SIG-M5 treated with dmso at 0.1 percent for 504 hours (cell line): Measurements from ENCODE around the gene RANBP3L.
"Not testable (repeated sequence)": the region's sequence is repeated elsewhere in the genome, so short reads cannot be mapped to it uniquely, and the experiment has no call there.

Source experiments
- DNase-seq: peaks from one replicate; lab custom pipeline; 2025; ENCODE audit not compliant: unreplicated experiment; lab: John Stamatoyannopoulos, UW

Gene RANBP3L

DNA sequence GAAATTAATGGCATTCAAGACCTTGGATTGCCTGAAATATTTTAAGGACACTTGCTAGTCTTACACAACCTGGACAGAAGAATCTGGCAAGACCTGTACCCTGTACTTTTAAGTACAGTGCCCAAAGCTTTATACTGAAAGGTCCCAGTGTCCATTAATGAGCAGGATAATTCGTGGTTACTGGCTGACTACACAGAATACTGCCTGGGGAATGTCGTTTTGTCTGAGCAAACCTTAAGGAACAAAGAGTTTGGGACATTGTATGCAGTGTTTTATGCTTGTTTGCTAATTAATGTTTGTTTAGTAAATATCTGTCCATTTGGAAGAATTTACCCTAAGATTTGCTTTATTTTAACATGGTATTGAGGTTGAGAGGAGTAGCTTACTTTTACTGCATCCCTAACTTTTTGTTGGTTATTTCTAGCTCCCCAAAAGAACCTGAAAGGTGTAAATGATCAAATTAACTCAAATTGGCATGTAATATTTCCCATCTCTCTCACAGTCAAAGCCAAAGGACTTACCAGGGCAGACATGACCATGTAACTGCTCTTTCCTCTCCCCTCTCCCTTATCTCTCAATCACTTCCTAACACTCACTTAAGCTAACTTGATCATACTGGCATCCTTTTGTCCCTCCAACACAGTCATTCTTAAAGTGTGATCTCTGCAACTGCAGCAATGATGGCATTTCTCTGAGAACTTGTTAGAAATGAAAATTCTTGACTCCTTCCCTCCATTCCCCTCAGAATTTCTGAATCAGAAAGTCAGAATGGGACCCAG, 15.7 kb downstream of the RANBP3L start:
- no peak for DNase-seq

GRCh38 chr5:36283775-36284174, 17.9 kb downstream of the RANBP3L start:
- DNase-seq, result not testable (repeated sequence)

GRCh38 chr5:36281626-36282025, 20.1 kb downstream of the RANBP3L start:
- DNase-seq, result no peak

- DNase-seq, result no peak
Measured at GRCh38 chr5:36279054-36279698, 22.5 kb downstream of the RANBP3L start.

- peak; percentile 23 for DNase-seq
Measured at GRCh38 chr5:36277521-36278176, 24.1 kb downstream of the RANBP3L start.

DNA sequence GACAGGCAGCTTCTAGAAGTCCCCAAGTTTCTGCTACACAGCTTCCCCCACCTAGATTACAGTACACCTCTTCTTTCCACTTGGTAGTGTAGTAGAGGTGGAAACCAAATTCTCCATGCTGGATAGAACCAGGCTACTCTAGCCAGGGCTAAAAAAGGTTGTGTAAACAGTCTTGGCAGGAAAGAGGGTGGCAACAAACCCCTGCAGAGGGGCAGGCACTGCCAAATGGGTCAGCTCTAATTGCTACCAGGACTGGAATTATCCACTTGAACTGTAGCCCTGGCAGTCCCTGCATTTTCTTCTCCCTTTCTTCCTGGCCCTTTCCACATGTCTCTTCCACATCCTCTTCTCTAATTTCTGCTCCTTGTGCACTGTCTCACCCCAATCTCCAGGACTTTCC, 24.8 kb downstream of the RANBP3L start:
- DNase-seq, result no peak

GRCh38 chr5:36273809-36274526, 27.7 kb downstream of the RANBP3L start:
- peak; percentile 26 for DNase-seq

DNA sequence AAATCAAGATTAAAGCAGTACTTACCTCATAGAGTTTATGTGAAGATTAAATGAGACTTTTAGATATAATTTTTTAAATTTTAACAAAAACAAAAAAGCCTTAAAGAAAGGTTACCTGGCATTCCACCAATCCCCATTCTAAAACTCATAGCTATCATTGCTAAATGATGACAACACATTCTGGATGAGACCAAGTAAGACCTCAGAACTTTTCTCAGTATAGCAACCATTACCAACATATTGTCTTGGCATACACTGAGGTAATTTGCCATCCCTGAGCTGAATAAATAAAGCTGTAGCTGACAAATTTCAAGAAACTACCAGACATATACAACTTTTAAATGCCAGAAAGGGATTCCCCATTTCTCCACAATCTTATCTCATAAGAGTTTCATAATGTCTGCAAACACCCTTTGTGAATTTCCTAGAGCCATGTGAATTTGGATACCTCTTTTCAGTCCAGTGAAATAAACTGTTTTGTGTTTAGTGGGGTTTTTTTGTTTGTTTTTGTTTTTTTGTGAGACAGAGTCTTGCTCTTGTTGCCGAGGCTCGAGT, 29.5 kb downstream of the RANBP3L start:
- DNase-seq, result no peak

GRCh38 chr5:36270876-36271575, 30.7 kb downstream of the RANBP3L start:
- DNase-seq, result no peak

- DNase-seq, result no peak
Measured at GRCh38 chr5:36270175-36270574, 31.5 kb downstream of the RANBP3L start.

DNA sequence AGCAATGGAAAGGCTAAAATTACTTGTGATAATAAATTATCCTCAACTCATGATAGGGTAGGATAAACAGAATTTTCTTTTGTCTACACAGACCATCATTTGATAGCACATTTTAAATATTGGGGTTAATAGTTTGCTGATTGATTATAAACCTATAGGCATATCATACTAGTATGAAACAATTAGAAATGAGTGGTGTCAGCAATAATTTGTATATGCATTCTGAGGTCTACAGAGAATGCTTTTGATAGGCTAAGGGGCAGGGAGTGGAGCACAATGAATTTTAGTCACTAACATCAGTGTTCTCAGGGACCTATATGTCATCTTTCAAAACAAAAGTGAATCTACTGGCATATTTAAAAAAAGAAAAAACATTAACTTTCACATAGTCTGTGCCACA, 32.2 kb downstream of the RANBP3L start:
- no peak for DNase-seq

DNA sequence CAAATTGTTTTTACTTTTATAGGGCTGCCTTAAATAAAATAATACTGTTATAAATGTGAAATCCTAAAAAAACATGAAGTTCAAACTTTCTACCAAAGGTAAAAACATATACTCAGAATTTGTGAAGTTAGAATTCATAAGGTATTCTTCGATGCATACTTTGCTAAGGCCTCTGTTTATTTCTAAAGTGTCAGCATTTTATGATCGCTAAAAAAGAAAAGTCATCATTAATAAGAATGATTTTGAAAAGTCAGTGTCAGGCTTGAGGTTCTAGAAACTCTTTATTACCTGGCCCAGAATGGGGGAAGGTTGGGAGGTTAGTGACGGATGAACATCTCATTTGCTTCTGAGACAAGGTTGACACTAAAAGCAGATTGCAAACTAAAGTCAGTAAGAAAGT, 33.8 kb downstream of the RANBP3L start:
- no peak for DNase-seq

GRCh38 chr5:36264202-36264760, 37.4 kb downstream of the RANBP3L start:
- no peak for DNase-seq

DNA sequence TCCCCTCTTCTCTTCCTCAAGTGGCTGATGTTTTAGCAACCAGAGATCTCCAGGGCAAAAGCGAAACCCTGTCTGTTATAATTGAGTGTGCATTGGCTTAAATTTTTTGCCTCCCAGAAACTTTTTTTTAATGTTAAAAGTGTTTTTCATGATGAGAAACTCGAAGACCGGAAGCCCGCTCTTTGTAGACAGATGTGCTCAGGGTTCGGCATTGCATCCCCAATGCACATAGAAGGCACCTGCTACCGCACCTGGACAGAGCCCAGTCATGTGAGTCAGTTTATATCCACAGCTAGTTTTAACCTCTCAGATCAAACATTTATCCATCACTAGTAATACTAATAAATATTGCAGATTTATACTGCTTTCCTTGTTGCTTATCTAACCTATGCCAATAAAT, 40.5 kb downstream of the RANBP3L start:
- no peak for DNase-seq

DNA sequence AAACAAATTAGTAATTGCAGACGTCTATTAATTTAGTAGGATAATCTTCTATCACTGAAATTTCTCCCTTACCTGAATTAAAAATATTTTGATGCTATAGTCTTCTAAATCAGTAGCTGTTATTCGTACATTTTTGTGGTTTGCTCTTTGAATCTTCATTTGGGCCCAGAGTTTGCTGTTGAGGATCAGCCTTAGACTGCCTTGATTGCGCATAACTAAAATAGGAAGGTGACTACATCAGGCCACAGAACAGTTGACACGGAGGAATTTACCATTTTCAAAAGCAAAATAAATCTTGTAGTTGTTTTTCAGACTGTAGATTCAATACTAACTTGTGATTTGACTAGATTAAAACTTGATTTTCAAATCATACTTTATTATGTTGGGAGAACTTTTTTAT, 48.1 kb downstream of the RANBP3L start:
- no peak for DNase-seq

DNA sequence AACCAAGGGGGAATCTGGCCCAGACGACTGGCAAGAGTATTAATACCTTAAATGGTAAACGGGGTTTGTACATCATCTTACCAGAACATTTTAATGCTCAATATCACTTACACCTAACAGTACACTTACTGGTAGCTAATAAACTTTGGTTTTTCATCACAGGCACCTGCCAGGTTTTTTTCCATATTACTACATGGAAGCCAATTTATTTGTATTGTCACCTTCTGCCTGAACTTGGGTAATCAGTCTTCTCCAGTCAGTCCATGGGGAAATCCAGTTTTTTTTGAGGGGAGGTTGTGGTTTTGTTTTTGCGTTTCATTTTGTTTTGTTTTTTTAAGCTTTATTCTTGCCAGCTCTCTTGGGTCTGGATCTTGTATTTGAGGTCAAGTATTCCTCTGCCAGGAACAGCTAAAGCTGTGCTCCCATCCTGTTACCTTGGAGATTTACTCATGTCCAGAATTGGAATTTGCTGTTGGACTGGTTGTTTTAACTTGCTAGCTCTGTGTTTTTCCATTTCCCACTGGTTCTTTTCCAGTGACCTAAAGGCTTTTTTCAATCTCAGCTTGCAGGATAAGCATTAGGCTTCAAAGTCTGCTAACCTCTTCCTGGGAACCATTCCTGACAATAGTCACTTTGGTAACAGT, 48.9 kb downstream of the RANBP3L start:
- no peak for DNase-seq

- no peak for DNase-seq
Measured at GRCh38 chr5:36251218-36251617, 50.5 kb downstream of the RANBP3L start.

- no peak for DNase-seq
Measured at GRCh38 chr5:36250427-36250826, 51.3 kb downstream of the RANBP3L start.

GRCh38 chr5:36246036-36246800, 55.5 kb downstream of the RANBP3L start:
- no peak for DNase-seq
